Activated naive CD8-positive, alpha-beta T cell treated with anti-CD3 and anti-CD28 coated beads, Interleukin-2, amount 50 U/mL, for 16 hours (primary cell): Measurements from ENCODE around the gene BAZ2A.
A peak's percentile ranks its signal among the peaks of the same experiment; 100 is the strongest.

Source experiments
- DNase-seq: peaks from one replicate; pipeline ENCODE4 v3.0.0-alpha.2; 2020; ENCODE audit warnings: low read depth, low spot score

The BAZ2A gene

GRCh38 chr12:56635806-56636674 is 5.9 kb upstream of the BAZ2A start:
- DNase-seq = peak; percentile 71

DNA sequence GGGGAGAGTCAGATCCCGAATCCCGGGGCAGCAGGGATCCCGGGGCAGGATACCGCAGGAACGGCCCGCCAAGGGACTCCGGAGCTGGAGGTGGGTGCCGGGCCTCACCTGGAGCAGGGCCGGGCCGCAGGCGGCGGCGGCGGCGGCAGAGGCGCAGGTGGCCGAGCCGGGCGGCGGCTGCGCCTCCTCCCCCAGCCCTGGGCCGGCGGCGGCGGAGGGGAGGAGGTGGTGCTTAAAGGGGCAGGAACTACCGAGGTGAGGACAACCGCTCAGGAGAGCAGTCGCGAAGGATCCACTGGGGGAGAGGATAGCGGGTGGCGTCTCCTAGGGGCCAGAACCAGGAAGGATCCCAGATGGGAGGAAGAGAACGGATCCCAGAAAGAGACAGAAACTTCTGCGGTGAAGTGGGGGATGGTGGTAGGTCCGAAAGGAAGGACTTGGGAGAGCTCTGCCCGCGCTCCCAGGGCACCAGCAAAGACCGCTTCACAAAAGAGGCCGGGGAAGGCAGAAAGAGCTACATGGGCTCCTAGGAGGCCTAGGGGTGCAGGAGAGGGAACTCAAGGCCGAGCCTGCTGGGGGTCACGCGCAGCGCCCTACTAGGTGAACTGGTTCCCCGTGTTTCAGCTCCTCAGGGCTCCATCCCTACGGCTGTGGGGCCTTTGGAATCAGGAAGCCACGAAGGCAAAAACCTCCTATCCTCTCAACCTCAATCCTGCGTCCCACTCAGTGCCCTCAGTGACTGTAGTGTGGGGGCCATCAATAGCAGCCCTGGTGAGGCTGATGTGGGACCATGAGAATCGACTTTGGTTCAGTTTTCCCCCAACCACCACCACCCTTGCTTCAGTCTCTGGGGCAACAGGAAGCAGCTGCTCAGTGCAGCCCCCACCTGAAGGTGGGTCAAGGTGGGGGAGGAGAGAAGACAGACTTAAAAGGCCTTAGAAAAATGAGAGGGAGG is 5.0 kb upstream of the BAZ2A start:
- no peak for DNase-seq

- no peak for DNase-seq
Measured at GRCh38 chr12:56634242-56634836, 4.2 kb upstream of the BAZ2A start.

GRCh38 chr12:56633468-56634241 is 3.5 kb upstream of the BAZ2A start:
- DNase-seq = no peak

- no peak for DNase-seq
Measured at GRCh38 chr12:56632701-56633467, 2.8 kb upstream of the BAZ2A start.

GRCh38 chr12:56631790-56632700 is 1.9 kb upstream of the BAZ2A start:
- DNase-seq = no peak

DNA sequence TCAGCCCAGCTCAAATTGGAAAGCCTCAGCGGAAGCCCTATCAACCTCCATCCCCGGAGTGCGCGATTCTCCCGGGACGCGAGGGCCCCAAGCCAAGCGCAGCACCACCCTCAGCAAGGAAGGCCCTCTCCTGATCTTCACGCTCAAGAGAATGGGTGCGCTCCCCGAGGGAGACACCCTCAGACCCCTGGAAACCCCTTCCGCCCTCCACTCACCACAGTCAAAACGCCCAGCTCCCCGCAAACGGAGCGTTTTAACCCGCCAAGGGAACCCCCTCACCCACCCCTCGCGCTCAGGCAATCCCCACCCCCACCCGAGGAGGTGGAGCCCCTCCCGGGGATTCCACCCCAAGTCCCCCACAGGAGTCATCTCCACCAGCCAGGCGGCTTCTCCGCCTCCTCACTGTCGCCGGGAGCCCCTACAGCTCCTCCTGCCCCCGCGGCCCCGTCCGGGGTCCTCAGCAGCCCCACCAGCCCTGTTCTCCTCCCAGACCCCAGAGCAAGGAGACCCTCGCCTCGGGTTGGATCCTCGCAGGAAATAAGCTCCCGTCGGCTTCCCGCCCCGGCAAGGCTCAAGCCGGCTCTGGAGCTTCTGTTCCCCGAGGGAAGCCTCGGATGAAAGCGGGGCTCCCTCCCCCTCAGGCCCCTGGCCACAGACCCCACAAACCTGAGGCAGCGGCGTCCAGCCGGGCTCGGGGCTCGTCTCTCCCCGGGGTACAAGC is 507 bp downstream of the BAZ2A start:
- DNase-seq = no peak

- no peak for DNase-seq
Measured at GRCh38 chr12:56628671-56629458, 1.3 kb downstream of the BAZ2A start.

DNA sequence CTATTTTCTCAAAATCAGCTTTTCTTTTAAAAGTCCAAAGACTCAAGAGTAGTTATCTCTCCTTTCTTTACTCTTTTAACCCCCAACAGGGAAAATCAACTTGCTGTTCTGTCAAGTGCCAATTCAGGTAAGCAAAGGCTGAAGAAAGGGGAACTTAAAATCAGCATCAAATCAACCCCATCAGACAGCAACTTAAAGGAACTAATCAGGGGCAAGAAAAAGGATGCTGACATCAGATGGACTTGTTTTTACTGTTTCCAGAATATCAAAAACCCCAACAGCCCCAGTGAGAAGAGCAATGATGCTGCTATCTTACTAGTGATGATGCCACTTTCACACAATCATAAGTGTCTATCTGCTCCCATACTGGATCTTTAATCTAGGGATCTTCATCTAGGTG is 3.4 kb downstream of the BAZ2A start:
- DNase-seq = no peak

DNA sequence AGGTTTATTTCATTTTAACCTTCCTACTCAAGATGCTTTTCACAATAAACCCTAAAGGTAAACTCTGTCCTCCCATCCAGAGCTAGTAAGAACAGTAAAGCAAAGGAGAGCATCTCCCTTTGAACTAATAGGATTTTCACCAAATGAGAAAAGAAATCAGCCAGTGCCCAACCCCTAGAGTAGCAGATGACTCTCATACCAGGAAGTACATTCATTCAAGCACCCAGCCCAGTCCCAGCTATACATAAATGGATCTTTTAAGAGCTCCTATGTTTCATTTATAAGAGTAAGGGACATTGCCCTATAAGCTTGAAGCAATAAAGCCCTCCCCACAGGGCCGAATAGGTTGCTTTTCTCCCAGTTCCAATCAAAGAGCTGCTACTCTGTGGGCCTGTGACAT is 7.6 kb downstream of the BAZ2A start:
- no peak for DNase-seq

GRCh38 chr12:56616925-56617324 is 13.2 kb downstream of the BAZ2A start:
- no peak for DNase-seq

GRCh38 chr12:56616244-56616643 is 13.9 kb downstream of the BAZ2A start:
- no peak for DNase-seq

DNA sequence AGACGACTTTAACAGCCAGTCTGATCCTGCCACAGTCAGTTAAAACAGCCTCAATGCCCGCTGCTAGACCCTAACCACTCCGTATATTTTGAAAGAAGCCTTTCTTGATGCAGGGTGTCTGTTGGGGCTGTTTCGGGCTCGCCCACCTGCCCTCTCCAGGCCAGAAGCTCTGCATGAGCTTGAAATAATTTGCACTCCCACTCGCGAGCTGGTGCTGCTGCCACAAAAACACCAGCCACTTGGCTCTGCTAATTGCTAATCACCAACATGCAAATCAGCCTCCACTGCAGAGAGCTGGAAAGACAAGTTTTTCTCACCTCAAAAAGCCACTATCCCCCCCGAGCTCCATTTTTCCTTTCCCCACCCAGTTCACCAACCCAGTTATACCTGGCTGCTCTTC is 15.5 kb downstream of the BAZ2A start:
- DNase-seq = no peak

- DNase-seq = no peak
Measured at GRCh38 chr12:56604355-56604754, 25.8 kb downstream of the BAZ2A start.

GRCh38 chr12:56602239-56602638 is 27.9 kb downstream of the BAZ2A start:
- DNase-seq = no peak

DNA sequence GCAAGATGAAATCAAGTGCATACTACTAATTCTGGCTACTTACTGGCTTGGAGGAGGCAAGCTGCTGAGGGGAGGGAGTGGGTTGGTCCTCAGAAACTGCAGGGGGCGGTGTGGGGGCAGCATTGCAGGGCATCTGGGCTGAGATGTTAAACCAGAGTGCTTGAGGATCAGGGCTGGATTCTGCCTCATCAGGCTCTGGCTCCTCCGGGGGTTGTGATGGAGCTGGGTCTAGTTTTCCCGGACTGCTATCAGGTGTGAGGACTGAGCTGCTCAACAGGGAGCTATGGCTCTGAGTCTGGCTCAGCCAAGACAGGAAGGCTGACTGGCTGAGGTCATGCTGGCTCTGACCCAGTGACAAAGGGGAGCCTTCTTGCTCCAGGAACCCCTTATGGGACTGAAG is 28.6 kb downstream of the BAZ2A start:
- no peak for DNase-seq

GRCh38 chr12:56600753-56601152 is 29.4 kb downstream of the BAZ2A start:
- no peak for DNase-seq

- no peak for DNase-seq
Measured at GRCh38 chr12:56599797-56600196, 30.3 kb downstream of the BAZ2A start.
